GM18517 (cell line): ENCODE results near the gene VAMP4.

ENCODE experiments used
- ATAC-seq: cut with Tn5 transposase; IDR thresholded peaks from one replicate; pipeline ENCODE4 v1.9.1; 2021; ENCODE audit warnings: mild to moderate bottlenecking, moderate library complexity; ENCODE audit not compliant: unreplicated experiment

VAMP4 gene

GRCh38 chr1:171653796-171654195, 88.1 kb downstream of the VAMP4 start:
- no peak for ATAC-seq

DNA sequence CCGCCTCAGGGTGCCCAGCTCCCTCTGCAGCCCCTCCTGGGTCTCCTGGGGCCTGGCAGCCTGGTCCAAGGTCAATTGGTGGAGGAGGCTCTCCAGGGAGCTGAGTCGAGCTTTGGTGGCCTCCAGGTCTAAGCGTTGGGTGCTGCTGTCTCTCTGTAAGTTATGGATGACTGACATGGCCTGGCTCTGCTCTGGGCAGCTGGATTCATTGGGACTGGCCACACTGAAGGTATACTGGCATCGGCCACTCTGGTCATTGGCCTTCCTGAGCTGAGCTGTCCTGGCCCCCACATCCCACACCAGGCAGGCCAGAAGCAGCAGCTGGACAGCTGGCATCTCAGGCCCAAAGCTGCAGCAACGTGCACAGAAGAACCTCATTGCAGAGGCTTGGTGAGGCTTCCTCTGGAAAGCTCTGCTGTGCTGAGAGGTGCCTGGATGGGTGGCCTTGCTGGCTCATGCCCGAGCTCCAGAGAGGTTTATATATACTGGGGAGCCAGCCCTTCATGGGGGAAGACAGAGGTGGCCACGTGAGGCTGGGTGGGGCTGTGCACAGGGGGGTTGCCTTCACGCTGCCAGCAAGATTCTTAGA, 89.5 kb downstream of the VAMP4 start, which contains the start of gene MYOC:
TSS of gene MYOC (minus strand) at position 455 of the 589 bp plus-strand sequence. CDS start at position 378, 77 bp downstream.
- no peak for ATAC-seq
